ENCODE measurements around the gene JMJD4. TPM values are rescaled to one million over a fixed set of nuclear protein-coding genes. Genes with fewer than 3 reads are reported as not detected.

The JMJD4 gene
- polyA plus RNA-seq, 3 donors = 7.9 to 11.2 (median 11.2) TPM

GRCh38 chr1:227780101-227781044 lies 45.3 kb upstream of the JMJD4 start:
- Mint-ChIP-seq H3K27me3 (ENCODE audit: low read depth in 3 of 3) (peaks cover 7 to 12% (median 9%) of the 10 kb centered on the region in 3 donors), H3K36me3 (peaks cover 15 to 18% of the 10 kb centered on the region in 2 donors), H3K4me1 (no peaks in the 10 kb centered on the region), H3K4me3 (no peak overlapping the region), H3K27ac (no peak overlapping the region), H3K9me3 (peaks cover 0 to under 1% (median 0%) of the 10 kb centered on the region in 7 donors)
- Histone ChIP-seq H3K4me3 (replicated peaks in 1 of 3; ENCODE audit: low read depth in 2 of 3, low read length in 3 of 3) (no peak overlapping the region), H3K79me2 (ENCODE audit: insufficient read depth, low read length) (no peaks in the 10 kb centered on the region), H2AFZ (ENCODE audit: insufficient read depth, low read depth, low read length, poor library complexity, severe bottlenecking) (no peak overlapping the region), H3K9me3 (replicated peaks in 1 of 2; ENCODE audit: control insufficient read depth in 1 of 2, insufficient read depth in 1 of 2, low read length in 2 of 2) (no peaks in the 10 kb centered on the region), H3K36me3 (replicated peaks in 1 of 2; ENCODE audit: control insufficient read depth in 1 of 2, insufficient read depth in 2 of 2, low read length in 2 of 2) (peaks cover 12 to 19% of the 10 kb centered on the region in 2 donors), H3K27me3 (ENCODE audit: control insufficient read depth in 2 of 2, insufficient read depth in 2 of 2, low read length in 2 of 2) (peaks cover 2 to 3% of the 10 kb centered on the region in 2 donors), H3K9ac (ENCODE audit: insufficient read depth, low read length, poor library complexity, severe bottlenecking) (no peak overlapping the region), H3K4me1 (ENCODE audit: control insufficient read depth in 1 of 2, insufficient read depth in 2 of 2, low read length in 2 of 2) (no peaks in the 10 kb centered on the region), H3K27ac (ENCODE audit: low read depth in 1 of 2, low read length in 2 of 2) (no peak overlapping the region), H4K20me1 (ENCODE audit: insufficient read depth, low read length) (no peaks in the 10 kb centered on the region), H3K4me2 (replicated peaks; ENCODE audit: extremely low read depth, low read length, poor library complexity, severe bottlenecking) (no peak overlapping the region)
- 88% methylated on average over 17 of the region's 23 CpGs for WGBS (ENCODE audit: insufficient coverage)
- no peak for TF ChIP-seq CTCF (IDR thresholded peaks at IDR 0.05)
- DNase-seq = no peak
- intact Hi-C loops (cut with micrococcal nuclease) = no loop called here

GRCh38 chr1:227779685-227780084 lies 44.6 kb upstream of the JMJD4 start:
- Histone ChIP-seq H3K4me2 (replicated peaks; ENCODE audit: extremely low read depth, low read length, poor library complexity, severe bottlenecking) (no peak overlapping the region), H3K27me3 (ENCODE audit: control insufficient read depth in 2 of 2, insufficient read depth in 2 of 2, low read length in 2 of 2) (no peaks in the 10 kb centered on the region), H2AFZ (ENCODE audit: insufficient read depth, low read depth, low read length, poor library complexity, severe bottlenecking) (no peak overlapping the region), H3K36me3 (replicated peaks in 1 of 2; ENCODE audit: control insufficient read depth in 1 of 2, insufficient read depth in 2 of 2, low read length in 2 of 2) (peaks cover 14 to 20% of the 10 kb centered on the region in 2 donors), H3K9ac (ENCODE audit: insufficient read depth, low read length, poor library complexity, severe bottlenecking) (no peak overlapping the region), H3K79me2 (ENCODE audit: insufficient read depth, low read length) (no peaks in the 10 kb centered on the region), H3K4me3 (replicated peaks in 1 of 3; ENCODE audit: low read depth in 2 of 3, low read length in 3 of 3) (no peak overlapping the region), H3K4me1 (ENCODE audit: control insufficient read depth in 1 of 2, insufficient read depth in 2 of 2, low read length in 2 of 2) (no peaks in the 10 kb centered on the region), H3K9me3 (replicated peaks in 1 of 2; ENCODE audit: control insufficient read depth in 1 of 2, insufficient read depth in 1 of 2, low read length in 2 of 2) (no peaks in the 10 kb centered on the region), H3K27ac (ENCODE audit: low read depth in 1 of 2, low read length in 2 of 2) (no peak overlapping the region), H4K20me1 (ENCODE audit: insufficient read depth, low read length) (no peaks in the 10 kb centered on the region)
- DNase-seq = no peak
- peaks cover 0 to 7% (median 2%) of the 10 kb centered on the region in 3 donors for H3K27me3 Mint-ChIP-seq (ENCODE audit: low read depth in 3 of 3)
- H3K4me1 Mint-ChIP-seq = no peaks in the 10 kb centered on the region
- no peak overlapping the region for H3K27ac Mint-ChIP-seq
- intact Hi-C loops (cut with micrococcal nuclease) = no loop called here
- no peaks in the 10 kb centered on the region for H3K9me3 Mint-ChIP-seq
- WGBS (ENCODE audit: insufficient coverage) = 98% methylated on average over 6 of the region's 7 CpGs
- peaks cover 15 to 19% of the 10 kb centered on the region in 2 donors for H3K36me3 Mint-ChIP-seq
- H3K4me3 Mint-ChIP-seq = no peak overlapping the region
- no peak for TF ChIP-seq CTCF (IDR thresholded peaks at IDR 0.05)

All from CD14-positive monocyte (primary cell).